Activated CD4-positive, alpha-beta memory T cell treated with anti-CD3 and anti-CD28 coated beads for 36 hours (primary cell): ENCODE measurements around the gene PLXNA2. TPM values are rescaled to one million over a fixed set of nuclear protein-coding genes. Genes with fewer than 3 reads are reported as not detected.

Experiments used
- CTCF ChIA-PET: fragments of 350-600 bp; sonication (Branson Sonifier 250); formaldehyde crosslinking; loops from one replicate; lab custom pipeline; 2021; ENCODE audit warnings: antibody characterized with exemption, inconsistent platforms; lab: Charles Lee
- POLR2A ChIA-PET: fragments of 350-600 bp; sonication (Branson Sonifier 250); formaldehyde crosslinking; loops from one replicate; lab custom pipeline; 2021; ENCODE audit warnings: antibody characterized with exemption; lab: Charles Lee
- DNase-seq: peaks from one replicate; pipeline ENCODE4 v3.0.0-alpha.2; 2020
- H3K27ac Mint-ChIP-seq: one replicate; pipeline ENCODE4 v1.8.0; 2021; ENCODE audit warnings: mixed read lengths
- H3K27me3 Mint-ChIP-seq: one replicate; pipeline ENCODE4 v1.8.0; 2021; ENCODE audit warnings: mixed read lengths
- H3K36me3 Mint-ChIP-seq: one replicate; pipeline ENCODE4 v1.8.0; 2021; ENCODE audit warnings: mixed read lengths
- H3K4me1 Mint-ChIP-seq: one replicate; pipeline ENCODE4 v1.8.0; 2021; ENCODE audit warnings: low read depth, mixed read lengths
- H3K4me3 Mint-ChIP-seq: one replicate; pipeline ENCODE4 v1.8.0; 2021; ENCODE audit warnings: mild to moderate bottlenecking, mixed read lengths
- H3K9me3 Mint-ChIP-seq: one replicate; pipeline ENCODE4 v1.8.0; 2021; ENCODE audit warnings: mixed read lengths
- intact Hi-C: fragments of 100-400 bp; cut with micrococcal nuclease; formaldehyde crosslinking; loops from one replicate; pipeline ENCODE4 v1.15.1; 2023
- total RNA-seq, 2 experiments: library from RNA; stranded (reverse); gene quantifications; one replicate each; pipeline ENCODE4 v1.2.3, GENCODE V29; 2021

The PLXNA2 gene
- total RNA-seq, 2 experiments from 2014 or later = 0.29 to 0.34 TPM

DNA sequence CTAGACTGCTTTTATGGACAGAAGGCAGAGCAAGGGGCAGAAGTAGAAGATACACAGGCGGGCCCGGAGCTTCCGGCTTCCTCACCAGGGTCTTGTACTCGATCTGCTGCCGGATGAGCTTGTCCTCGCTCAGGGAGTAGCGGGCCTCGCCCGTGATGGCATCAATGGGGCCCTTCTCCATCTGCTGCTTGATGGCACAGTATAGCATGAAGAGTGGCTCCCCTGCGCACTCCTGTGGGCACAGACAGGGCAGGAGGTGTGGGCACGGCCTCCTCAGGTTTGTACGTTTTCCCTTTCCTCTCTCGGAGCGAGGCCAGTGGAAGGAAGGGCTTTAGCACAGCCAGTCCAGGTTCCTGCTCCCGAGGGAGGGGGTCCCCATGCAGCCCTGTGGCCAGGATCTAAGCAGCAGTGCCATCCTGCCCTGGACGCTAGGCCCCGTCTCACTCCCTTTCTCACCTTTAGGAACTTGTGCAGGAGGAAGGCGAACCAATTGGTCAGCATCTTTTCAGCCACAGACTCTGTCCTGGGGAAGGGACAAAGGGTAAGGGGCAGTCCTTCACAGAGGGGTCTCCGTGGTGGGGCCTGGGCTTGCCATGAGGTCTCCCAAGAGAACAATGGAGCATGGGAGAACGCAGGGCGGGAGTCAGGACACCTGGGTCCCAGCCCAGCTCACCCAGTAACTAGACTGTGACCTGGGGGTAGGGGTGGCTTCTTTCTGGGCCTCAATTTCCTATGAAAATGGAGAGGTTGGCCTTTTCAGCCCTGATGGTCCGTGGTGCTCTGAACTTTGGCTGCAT, 204.4 kb downstream of the PLXNA2 start:
- no peak overlapping the region for H3K4me3 Mint-ChIP-seq
- CTCF ChIA-PET = interaction anchor here (2.6 kb wide), 1 partner anchor 18 kb away, joined by 9 read pairs; no protein-coding TSS in a partner anchor
- H3K9me3 Mint-ChIP-seq = no peaks in the 10 kb centered on the region
- H3K4me1 Mint-ChIP-seq = peaks cover 3% of the 10 kb centered on the region
- no peak overlapping the region for H3K27ac Mint-ChIP-seq
- POLR2A ChIA-PET = no interaction called here
- H3K27me3 Mint-ChIP-seq = no peaks in the 10 kb centered on the region
- no peaks in the 10 kb centered on the region for H3K36me3 Mint-ChIP-seq
- DNase-seq = no peak
- intact Hi-C loops = no loop called here

DNA sequence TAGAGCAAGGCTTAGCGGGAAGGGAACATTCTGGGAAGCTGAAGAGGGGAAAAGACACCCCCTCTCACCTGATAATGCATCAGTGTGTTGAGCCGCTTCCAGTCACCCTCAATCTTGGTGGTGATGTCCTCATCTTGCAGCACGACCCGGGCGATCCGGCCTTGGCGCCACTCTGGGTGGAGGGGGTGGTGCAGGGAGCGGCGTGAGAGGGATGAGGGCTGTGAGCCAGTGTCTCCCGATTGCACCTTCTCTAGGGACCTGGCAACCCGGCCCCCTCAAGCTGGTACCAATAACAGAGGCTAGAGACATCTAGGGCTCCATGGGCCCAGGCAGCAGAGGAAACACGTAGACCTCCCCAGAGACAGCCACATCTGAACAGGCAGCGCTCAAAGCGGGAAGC, 205.9 kb downstream of the PLXNA2 start:
- H3K27me3 Mint-ChIP-seq = no peaks in the 10 kb centered on the region
- no peak for DNase-seq
- ChIA-PET CTCF (interaction anchor here (1.4 kb wide), 1 partner anchor 16 kb away, joined by 3 read pairs; no protein-coding TSS in a partner anchor), POLR2A (no interaction called here)
- H3K36me3 Mint-ChIP-seq = no peaks in the 10 kb centered on the region
- intact Hi-C loops = no loop called here
- no peak overlapping the region for H3K4me3 Mint-ChIP-seq
- H3K9me3 Mint-ChIP-seq = no peaks in the 10 kb centered on the region
- no peaks in the 10 kb centered on the region for H3K4me1 Mint-ChIP-seq
- H3K27ac Mint-ChIP-seq = no peak overlapping the region

DNA sequence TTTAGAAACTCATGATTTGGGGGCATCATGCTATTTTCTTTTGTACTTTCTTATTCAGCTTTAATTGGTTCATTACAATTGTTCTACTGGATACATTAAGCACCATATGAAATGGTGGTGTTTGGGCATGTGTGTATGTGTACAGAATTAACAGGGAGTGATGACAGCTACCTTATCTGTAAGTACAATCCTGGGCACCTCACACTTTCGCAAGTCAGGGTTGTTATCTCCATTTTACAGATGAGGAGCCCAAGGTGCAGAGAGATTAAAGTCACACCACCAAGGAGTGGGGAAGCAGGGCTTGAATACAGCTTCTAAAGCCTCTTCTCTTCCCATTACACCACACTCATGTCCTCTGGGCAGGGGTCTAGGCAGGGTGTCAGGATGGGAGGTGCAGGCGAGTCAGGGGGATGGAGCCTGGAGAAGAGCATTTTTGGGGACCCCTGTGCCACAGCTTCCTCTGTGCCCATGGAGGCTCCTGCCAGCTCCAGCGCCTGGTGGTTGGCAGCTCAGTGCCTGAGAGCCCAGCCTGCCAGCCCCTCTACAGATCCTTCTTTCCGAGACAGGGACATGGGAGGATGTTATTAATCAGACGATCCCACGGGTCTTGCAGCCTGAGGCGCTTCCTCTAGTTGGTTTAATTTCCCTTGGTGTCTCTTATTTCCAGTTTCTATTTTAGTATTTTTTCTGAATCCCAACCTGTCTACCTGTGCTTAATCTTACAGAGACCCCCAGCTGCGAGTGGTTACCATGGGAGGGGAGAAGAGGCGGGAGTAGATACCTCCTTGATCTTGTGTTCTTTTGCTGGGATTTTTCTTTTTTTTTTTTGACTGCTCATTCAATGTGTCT, 207.0 kb downstream of the PLXNA2 start:
- POLR2A ChIA-PET = no interaction called here
- CTCF ChIA-PET = interaction anchor here (1.1 to 1.5 kb wide), 3 partner anchors 15 to 58 kb away, joined by 3 to 5 read pairs (median 3); no protein-coding TSS in a partner anchor
- no peaks in the 10 kb centered on the region for H3K9me3 Mint-ChIP-seq

DNA sequence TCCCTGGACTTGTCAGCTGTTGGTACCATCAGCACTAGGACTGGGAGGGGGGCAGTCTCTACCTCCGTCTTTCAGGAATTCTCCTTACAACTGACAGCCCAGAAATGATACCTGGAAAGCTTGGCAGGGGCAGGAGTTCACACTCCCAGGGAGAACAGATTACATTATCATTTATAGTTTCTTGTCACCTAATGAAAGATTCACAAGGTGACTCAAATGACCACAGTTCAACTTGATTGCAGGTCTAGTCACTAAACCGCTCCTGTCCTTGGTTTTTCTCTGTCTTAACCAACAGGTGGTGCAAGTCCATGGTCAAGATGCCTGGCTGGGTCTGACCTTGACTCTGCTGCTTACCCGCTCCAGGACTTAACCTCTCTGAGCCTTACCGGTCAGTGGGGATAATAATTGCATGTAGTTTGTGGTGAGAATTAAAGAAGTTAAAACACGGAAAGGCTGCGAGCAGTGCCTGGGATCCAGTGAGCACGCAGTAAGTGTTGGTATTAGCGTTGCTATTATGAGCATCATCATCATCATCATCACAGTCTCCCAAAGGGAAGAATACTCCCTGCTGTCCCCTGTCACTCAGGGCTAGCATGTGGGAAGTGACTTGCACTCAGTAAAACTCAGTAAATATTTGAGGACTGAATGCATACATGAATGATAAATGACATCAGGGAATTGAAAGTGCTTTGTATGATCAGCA, 207.9 kb downstream of the PLXNA2 start:
- H3K4me3 Mint-ChIP-seq = no peak overlapping the region
- CTCF ChIA-PET = interaction anchor here (1.1 to 1.5 kb wide), 2 partner anchors 14 to 58 kb away, joined by 3 to 5 read pairs; no protein-coding TSS in a partner anchor

More for the DNA sequence above, 207.0 kb downstream of the PLXNA2 start:
- Mint-ChIP-seq H3K4me3 (no peak overlapping the region), H3K36me3 (no peaks in the 10 kb centered on the region), H3K27me3 (no peaks in the 10 kb centered on the region), H3K4me1 (no peaks in the 10 kb centered on the region), H3K27ac (no peak overlapping the region)
- DNase-seq = no peak
- intact Hi-C loops = no loop called here

DNA sequence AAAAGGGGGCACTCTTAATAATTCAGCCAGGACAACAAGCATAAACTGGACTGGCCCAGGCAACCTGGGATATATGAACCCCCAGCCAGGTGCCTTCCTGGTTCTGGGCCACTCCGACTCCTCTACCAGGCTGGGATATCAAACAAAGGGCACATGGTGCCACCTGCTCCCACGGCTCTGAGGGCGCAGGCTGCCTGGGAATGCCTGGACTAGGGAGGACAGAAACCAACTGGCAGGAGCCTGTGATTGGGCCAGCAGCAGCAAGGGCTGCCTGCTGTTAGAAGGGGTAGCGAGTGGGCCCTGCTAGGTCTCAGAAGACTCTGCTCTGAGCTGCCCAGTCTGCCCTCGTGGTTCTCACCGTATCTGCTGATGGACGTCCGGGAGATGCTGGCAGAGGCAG, 210.0 kb downstream of the PLXNA2 start:
- Mint-ChIP-seq H3K27ac (no peak overlapping the region), H3K27me3 (no peaks in the 10 kb centered on the region), H3K4me1 (no peaks in the 10 kb centered on the region), H3K36me3 (no peaks in the 10 kb centered on the region), H3K4me3 (no peak overlapping the region), H3K9me3 (no peaks in the 10 kb centered on the region)
- ChIA-PET POLR2A (no interaction called here), CTCF (interaction anchor here (0.8 to 0.9 kb wide), 2 partner anchors 12 to 36 kb away, joined by 3 read pairs; no protein-coding TSS in a partner anchor)
- intact Hi-C loops = no loop called here
- DNase-seq = no peak

More for the DNA sequence above, 207.9 kb downstream of the PLXNA2 start:
- H3K36me3 Mint-ChIP-seq = no peaks in the 10 kb centered on the region
- no peaks in the 10 kb centered on the region for H3K4me1 Mint-ChIP-seq
- DNase-seq = no peak
- H3K27ac Mint-ChIP-seq = no peak overlapping the region
- intact Hi-C loops = no loop called here
- POLR2A ChIA-PET = no interaction called here
- H3K9me3 Mint-ChIP-seq = no peaks in the 10 kb centered on the region
- no peaks in the 10 kb centered on the region for H3K27me3 Mint-ChIP-seq

DNA sequence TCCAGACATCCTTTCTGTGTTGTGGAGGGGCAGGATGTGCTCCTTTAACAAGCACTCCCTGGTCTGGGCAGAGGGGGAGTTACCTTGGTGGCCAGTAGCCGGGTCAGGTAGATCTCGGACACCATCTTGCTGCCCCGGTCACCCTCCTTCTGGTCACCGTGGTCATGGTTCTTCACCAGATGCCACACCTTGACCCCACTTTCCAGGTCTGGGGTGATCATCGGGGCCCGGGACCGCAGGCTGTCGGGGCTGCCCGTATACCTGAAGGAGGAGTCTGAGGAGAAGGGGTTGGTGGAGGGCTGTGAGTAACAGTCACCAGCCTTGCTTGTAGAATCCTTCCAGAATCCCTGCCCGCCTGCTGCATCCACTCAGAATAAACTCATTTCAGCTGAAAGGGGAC, 210.9 kb downstream of the PLXNA2 start:
- intact Hi-C loops = no loop called here
- ChIA-PET POLR2A (no interaction called here), CTCF (no interaction called here)
- Mint-ChIP-seq H3K4me3 (no peak overlapping the region), H3K4me1 (no peaks in the 10 kb centered on the region), H3K27ac (no peak overlapping the region), H3K27me3 (no peaks in the 10 kb centered on the region), H3K36me3 (no peaks in the 10 kb centered on the region), H3K9me3 (no peaks in the 10 kb centered on the region)
- no peak for DNase-seq

DNA sequence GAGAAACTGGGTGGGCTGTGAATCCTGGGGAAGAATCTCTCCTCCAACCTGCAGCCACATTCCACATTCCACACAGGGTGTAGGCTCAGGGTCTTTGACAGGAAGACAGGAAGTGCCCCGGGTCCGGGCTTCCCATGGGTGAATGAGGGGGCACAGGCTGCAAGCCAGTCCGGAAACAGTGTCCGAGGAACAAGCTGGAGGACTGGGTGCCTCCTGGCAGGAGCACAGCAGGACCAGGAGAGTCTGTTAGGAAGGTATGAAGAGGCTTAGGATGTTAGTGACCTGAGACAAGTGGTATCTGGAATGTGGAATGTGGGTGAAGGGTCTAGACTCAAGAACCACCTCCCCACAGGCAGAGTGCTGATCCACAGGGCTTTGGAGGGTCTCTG, 212.3 kb downstream of the PLXNA2 start:
- no peaks in the 10 kb centered on the region for H3K9me3 Mint-ChIP-seq
- H3K27me3 Mint-ChIP-seq = no peaks in the 10 kb centered on the region
- H3K4me3 Mint-ChIP-seq = no peak overlapping the region
- no peaks in the 10 kb centered on the region for H3K4me1 Mint-ChIP-seq
- H3K36me3 Mint-ChIP-seq = no peaks in the 10 kb centered on the region
- intact Hi-C loops = no loop called here
- H3K27ac Mint-ChIP-seq = no peak overlapping the region
- POLR2A ChIA-PET = no interaction called here
- CTCF ChIA-PET = interaction anchor here (2.3 kb wide), 1 partner anchor 10 kb away, joined by 10 read pairs; no protein-coding TSS in a partner anchor
- no peak for DNase-seq

GRCh38 chr1:208031316-208031931, 212.8 kb downstream of the PLXNA2 start:
- Mint-ChIP-seq H3K4me1 (no peaks in the 10 kb centered on the region), H3K36me3 (no peaks in the 10 kb centered on the region)

GRCh38 chr1:208030288-208031091, 213.7 kb downstream of the PLXNA2 start:
- Mint-ChIP-seq H3K36me3 (no peaks in the 10 kb centered on the region), H3K4me1 (no peaks in the 10 kb centered on the region), H3K9me3 (no peaks in the 10 kb centered on the region), H3K27ac (no peak overlapping the region), H3K27me3 (no peaks in the 10 kb centered on the region), H3K4me3 (no peak overlapping the region)
- intact Hi-C loops = no loop called here
- ChIA-PET CTCF (interaction anchor here (2.3 kb wide), 1 partner anchor 9 kb away, joined by 10 read pairs; no protein-coding TSS in a partner anchor), POLR2A (no interaction called here)
- no peak for DNase-seq

More at GRCh38 chr1:208031316-208031931, 212.8 kb downstream of the PLXNA2 start:
- ChIA-PET CTCF (interaction anchor here (2.3 kb wide), 1 partner anchor 10 kb away, joined by 10 read pairs; no protein-coding TSS in a partner anchor), POLR2A (no interaction called here)
- intact Hi-C loops = no loop called here
- Mint-ChIP-seq H3K27me3 (no peaks in the 10 kb centered on the region), H3K4me3 (no peak overlapping the region), H3K9me3 (no peaks in the 10 kb centered on the region), H3K27ac (no peak overlapping the region)
- DNase-seq = no peak

- intact Hi-C loops = no loop called here
- POLR2A ChIA-PET = no interaction called here
- no peaks in the 10 kb centered on the region for H3K9me3 Mint-ChIP-seq
- no peaks in the 10 kb centered on the region for H3K36me3 Mint-ChIP-seq
- H3K4me1 Mint-ChIP-seq = no peaks in the 10 kb centered on the region
- CTCF ChIA-PET = interaction anchor here (2.3 kb wide), 1 partner anchor 8 kb away, joined by 10 read pairs; no protein-coding TSS in a partner anchor
- H3K27me3 Mint-ChIP-seq = no peaks in the 10 kb centered on the region
- no peak for DNase-seq
- H3K27ac Mint-ChIP-seq = no peak overlapping the region
- H3K4me3 Mint-ChIP-seq = no peak overlapping the region
Observed at GRCh38 chr1:208029381-208030287, 214.6 kb downstream of the PLXNA2 start.
